ENCODE measurements around the gene LDHAL6B.

The LDHAL6B gene

DNA sequence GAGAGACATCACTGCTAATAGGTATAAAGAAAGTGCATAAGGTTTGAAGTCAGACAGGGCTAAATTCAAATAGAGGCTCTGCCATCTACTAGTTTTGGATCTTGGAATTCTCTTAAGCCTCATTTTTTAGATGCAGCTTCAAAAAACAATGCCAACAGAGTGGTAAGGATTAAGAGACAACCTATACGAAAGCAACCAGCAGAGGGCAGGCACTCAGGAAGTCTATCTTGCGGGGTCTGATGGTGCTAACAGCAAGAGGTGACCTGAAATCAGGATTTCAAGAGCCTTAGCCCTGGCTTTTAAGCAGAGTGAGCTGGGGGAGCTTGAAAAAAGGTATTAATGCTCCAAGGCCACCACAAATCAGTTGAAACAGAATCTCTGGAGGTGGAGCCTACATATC is 40.7 kb downstream of the LDHAL6B start:
- FAIRE-seq: no peak
- DNase-seq (ENCODE audit: insufficient read length, low spot score): peak; percentile 70

DNA sequence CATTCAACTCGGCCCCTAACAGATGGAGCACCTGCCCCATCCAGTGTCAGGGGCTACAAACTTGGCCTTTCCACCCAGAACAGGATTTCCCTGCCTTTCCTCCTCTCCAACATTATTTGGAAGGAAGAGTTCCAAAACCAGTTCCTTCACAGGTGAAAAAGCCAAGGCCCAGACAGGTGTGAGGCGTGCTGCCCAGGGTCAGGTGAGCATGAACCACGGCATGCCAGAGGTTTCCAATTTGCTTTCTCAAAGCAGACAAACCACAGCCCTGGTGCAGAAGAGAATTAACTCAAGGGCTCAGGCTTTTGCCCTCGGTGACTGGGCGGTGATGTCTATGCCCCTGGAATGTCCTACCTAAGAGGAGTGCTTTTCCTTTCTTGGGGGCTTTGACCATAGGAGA is 43.2 kb downstream of the LDHAL6B start:
- FAIRE-seq (no peak), DNase-seq (ENCODE audit: insufficient read length, low spot score) (no peak)

DNA sequence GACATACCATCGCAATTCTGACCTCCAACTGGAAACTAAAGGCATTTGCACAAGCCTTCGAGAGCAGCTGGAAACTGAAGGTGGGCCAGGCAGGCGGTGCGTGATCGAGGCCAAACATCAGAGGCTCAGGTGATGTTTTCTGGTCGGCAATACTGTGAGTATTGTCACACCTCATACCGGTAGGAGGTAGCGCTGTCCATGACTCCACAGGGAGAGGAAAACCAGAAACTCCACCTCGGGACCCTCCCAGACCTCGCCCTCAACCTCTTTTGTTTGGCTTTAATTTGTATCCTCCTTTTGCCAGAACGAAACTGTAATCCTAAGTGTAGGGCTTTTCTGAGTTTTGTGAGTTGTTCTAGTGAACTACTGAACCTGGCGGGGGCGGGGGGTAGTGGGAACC is 43.6 kb downstream of the LDHAL6B start:
- no peak for DNase-seq (ENCODE audit: insufficient read length, low spot score)
- no peak for FAIRE-seq

DNA sequence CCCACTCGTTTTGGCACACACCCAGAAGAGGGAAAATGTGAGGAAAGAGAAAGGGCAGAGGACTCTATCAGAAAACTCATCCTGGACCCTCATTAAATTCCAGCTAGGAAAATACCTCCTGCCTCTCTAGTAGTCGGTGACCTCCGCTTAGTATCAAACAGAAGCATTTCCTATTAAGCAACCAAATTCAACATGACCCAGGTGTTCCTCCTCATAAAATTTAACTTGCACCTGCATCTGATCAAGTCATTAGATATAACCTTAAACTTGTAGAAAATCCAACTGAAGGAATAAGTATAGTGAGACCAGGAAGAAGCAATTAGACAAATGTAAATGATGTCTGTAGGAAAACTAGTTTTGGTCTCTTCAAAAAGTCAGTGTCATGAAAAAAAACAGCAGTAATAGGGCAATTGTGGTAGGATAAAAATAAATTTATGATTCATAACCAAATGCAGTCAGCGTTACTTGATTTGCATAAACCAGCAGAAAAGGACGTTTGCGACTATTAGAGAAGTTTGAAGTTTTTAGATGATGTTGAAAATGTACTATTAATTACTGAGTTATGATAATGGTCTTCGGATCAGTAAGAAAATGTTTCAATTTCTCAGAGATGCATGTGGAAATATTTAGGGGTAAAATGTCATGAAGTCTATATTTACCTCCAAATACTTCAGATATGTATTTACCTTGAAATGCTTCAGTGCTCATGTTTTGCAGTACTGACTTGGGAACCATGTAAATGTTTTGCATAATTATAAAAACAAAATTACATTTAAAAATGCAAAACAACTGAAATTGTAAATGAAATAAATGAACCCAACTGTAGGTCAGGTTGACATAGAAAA is 44.6 kb downstream of the LDHAL6B start:
- DNase-seq (ENCODE audit: insufficient read length, low spot score) (no peak), FAIRE-seq (no peak)

DNA sequence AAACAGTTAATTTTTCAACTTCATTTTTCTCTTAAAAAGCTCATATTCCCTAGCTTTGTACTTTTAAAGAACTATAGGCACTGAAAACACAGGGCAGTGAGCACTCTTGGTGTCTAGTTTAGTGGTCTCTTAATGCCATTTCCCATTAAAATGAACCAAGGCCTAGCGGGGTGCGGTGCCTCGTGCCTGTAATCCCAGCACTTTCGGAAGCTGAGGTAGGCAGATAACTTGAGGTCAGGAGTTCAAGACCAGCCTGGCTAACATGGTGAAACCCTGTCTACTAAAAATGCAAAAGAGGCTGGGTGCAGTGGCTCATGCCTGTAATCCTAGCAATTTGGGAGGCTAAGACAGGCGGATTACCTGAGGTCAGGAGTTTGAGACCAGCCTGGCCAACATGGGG is 45.5 kb downstream of the LDHAL6B start:
- FAIRE-seq (no peak), DNase-seq (ENCODE audit: insufficient read length, low spot score) (no peak)

DNA sequence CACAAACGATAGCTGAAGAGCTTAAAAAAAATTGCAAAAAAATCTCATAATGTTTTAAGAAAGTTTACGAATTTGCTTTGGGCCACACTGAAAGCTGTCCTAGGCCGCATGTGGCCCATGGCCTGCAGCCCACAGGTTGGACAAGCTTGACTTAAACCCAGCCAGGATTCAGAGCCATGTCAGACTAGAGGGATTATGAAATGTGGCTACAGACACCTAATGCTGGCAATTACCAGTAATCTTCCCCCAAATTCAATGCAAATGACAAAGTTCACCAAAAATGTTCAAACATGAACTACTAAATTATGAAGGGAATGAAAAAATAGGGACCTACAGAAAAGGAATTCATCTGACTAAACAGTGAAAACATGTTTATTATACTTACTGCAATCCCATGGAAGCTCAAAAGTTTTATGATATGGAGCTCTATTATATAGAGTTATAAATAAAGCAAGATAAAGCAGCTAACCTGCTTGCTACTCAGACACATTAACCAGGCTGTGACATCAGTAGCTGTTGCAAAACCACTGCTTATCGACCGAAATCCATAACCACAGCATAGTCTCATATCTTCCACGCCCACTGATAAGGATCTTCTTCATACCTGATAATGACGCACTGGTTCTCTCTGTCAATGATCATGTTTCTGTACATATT is 49.2 kb downstream of the LDHAL6B start:
- FAIRE-seq (peak; percentile 13), DNase-seq (ENCODE audit: insufficient read length, low spot score) (peak; percentile 7)

DNA sequence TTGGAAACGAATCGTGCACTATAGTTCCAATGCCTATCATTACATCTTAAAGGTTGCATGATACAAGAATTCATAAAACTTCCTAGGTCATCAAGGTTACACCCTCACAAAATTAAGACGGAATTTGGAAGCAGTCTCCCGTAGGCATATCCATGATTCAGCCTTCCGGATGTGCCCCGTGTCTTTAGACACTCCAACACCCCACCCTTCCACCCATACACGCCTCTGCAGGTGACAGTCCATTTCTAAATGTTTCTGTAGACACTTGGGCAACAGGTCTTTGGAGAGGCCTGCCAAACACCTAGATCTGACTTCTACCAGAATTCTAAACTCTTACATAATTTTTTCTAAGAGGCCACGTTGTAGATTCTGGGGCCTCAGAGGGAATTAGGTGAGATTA is 49.8 kb downstream of the LDHAL6B start:
- DNase-seq (ENCODE audit: insufficient read length, low spot score) (no peak), FAIRE-seq (no peak)

DNA sequence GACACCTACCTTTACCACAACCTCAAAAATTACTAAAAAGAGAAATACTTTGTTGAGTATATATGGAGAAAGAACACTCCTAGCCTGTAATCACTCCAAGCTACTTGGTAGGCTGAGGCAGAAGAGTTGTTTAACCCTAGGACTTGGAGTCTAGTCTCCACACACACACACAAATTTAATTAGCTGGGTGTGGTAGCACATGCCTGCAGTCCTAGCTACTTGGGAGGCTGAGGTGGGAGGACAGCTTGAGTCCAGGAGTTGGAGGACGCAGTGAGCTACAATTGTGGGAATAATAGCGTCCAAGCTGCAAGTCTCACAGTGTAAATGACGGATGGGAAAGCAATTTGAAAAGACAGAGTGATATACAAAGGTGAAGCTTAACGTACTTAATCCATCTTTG is 50.5 kb downstream of the LDHAL6B start:
- DNase-seq (ENCODE audit: insufficient read length, low spot score) (no peak), FAIRE-seq (no peak)

Data from HTR-8/SVneo (cell line).